Esophagus squamous epithelium (tissue), 4 donors: ENCODE results near the gene FOXK1.
"Not testable (repeated sequence)": the region's sequence is repeated elsewhere in the genome, so short reads cannot be mapped to it uniquely, and the experiment has no call there.

ENCODE experiments used
- CTCF ChIP-seq, 6 experiments: fragments of 450-650 bp in 4 of 6; fragments of 200-600 bp in 2 of 6; sonication (generic) in 2 of 6; IDR thresholded peaks; one replicate each; pipeline ENCODE4 v1.5.1; 2016 to 2019; ENCODE audit warnings: antibody characterized with exemption in 6 of 6, mild to moderate bottlenecking in 4 of 6, moderate library complexity in 4 of 6
- POLR2A ChIP-seq, 4 donors: fragments of 450-650 bp; IDR thresholded peaks; one replicate each; pipeline ENCODE4 v1.6.1; 2017; ENCODE audit warnings: antibody characterized with exemption in 4 of 4, mild to moderate bottlenecking in 4 of 4, moderate library complexity in 3 of 4

GRCh38 chr7:4677518-4677917, 4.6 kb upstream of the FOXK1 start:
- not testable (repeated sequence) for TF ChIP-seq CTCF, POLR2A (IDR thresholded peaks at IDR 0.05)
